OCI-LY7 (cell line): ENCODE measurements around the gene PITPNB.

Experiments used
- CTCF ChIP-seq: fragments of 200-600 bp; sonication (generic); conservative IDR thresholded peaks from 2 replicates; pipeline ENCODE4 v1.5.1; 2014; ENCODE audit warnings: mild to moderate bottlenecking, antibody characterized with exemption, low read length, moderate library complexity, mixed read lengths
- EZH2phosphoT487 ChIP-seq: fragments of 200-600 bp; sonication (generic); IDR thresholded peaks from 2 replicates; pipeline ENCODE4 v1.6.1; 2018; ENCODE audit warnings: low read depth, borderline replicate concordance, mild to moderate bottlenecking, mixed run types, antibody characterized with exemption, low read length, moderate library complexity, mixed read lengths

GRCh38 chr22:27845644-27846043 lies 73.4 kb downstream of the PITPNB start:
- TF ChIP-seq CTCF: no peak
- TF ChIP-seq EZH2phosphoT487: no peak
